GM19438 (cell line): ENCODE results near the gene DLGAP1.

Experiments used
- ATAC-seq: cut with Tn5 transposase; IDR thresholded peaks from one replicate; pipeline ENCODE4 v1.9.1; 2021; ENCODE audit warnings: low read depth; ENCODE audit not compliant: unreplicated experiment

The DLGAP1 gene

GRCh38 chr18:3799515-3799914, 655.6 kb downstream of the DLGAP1 start:
- ATAC-seq, result no peak

DNA sequence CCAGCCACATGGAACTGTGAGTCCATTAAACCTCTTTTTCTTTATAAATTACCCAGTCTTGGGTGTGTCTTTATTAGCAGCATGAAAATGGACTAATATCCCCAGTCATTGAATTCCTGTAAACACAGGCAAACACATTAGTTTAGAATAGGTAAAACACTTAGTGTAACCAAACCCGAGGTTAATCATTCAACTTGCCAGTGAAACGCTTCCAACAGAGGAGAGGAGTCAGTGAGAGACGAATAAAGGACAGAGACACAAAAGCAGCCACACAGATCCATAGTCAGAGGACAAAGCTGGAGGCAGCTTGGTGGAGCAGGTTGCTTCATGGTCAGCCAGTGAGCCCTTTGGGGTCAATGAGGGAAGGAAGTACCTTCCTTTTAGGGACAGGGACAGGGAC, 657.1 kb downstream of the DLGAP1 start:
- no peak for ATAC-seq

- no peak for ATAC-seq
Observed at GRCh38 chr18:3796434-3796833, 658.7 kb downstream of the DLGAP1 start.

- ATAC-seq, result no peak
Observed at GRCh38 chr18:3794537-3795348, 660.4 kb downstream of the DLGAP1 start.

- no peak for ATAC-seq
Observed at GRCh38 chr18:3793545-3793944, 661.6 kb downstream of the DLGAP1 start.

GRCh38 chr18:3793111-3793510, 662.0 kb downstream of the DLGAP1 start:
- no peak for ATAC-seq

GRCh38 chr18:3792711-3793110, 662.4 kb downstream of the DLGAP1 start:
- no peak for ATAC-seq

- no peak for ATAC-seq
Observed at GRCh38 chr18:3791238-3791637, 663.9 kb downstream of the DLGAP1 start.

GRCh38 chr18:3790703-3791102, 664.4 kb downstream of the DLGAP1 start:
- ATAC-seq, result no peak

DNA sequence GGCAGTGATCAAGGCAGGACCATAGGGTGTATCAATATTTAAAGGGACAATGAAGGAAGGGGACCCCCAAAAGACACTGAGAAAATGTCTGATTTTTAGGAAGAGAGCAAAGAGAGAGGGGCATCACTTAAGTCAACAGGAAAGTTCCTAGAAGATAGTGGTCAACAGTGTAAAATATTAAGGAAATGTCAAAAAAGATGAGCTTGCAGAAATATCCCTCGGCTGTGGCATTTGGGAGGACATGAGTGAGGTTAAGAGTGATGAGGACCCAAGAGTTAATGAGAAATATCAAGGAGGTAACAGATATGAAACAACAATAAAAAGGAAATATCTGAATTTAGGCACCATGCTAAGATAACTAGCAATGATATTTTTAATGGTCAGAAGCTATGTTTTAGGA, 665.6 kb downstream of the DLGAP1 start:
- no peak for ATAC-seq

GRCh38 chr18:3784949-3785348, 670.2 kb downstream of the DLGAP1 start:
- no peak for ATAC-seq

DNA sequence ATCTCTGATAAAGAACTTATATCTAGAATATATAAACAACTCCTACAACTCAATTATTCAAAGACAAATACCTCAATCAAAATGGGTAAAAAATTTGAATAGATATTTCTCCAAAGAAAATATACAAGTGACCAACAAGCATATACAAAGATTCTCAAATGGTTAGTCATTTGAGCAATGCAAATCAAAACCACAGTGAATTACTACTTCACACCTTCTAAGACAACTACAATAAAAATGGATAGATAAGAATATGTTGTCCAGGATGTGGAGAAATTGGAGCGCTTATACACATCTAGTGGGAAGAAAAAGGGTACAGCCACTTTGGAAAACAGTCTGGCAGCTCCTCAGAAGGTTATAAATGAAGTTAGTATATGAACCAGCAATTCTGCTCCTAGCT, 672.2 kb downstream of the DLGAP1 start:
- no peak for ATAC-seq

- ATAC-seq, result no peak
Observed at GRCh38 chr18:3777719-3778118, 677.4 kb downstream of the DLGAP1 start.

DNA sequence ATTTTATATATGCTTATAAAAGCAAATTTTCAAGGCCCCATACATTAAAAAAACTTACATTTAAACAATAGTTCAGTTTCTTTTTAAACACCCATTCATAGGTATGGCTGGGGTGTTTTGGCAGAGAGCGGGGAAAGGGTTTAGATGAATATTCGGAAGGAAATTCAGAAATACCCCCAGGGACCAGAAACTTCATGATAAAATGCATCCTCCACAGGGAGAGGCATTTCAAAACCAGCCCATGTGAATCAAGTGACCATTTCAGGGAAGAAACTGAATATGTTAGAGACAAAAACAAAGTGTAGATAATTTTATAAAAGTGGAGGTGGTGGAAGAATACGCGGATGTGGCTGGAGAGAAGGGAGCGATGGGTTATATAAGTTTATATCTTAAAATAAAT, 678.0 kb downstream of the DLGAP1 start:
- ATAC-seq, result no peak

DNA sequence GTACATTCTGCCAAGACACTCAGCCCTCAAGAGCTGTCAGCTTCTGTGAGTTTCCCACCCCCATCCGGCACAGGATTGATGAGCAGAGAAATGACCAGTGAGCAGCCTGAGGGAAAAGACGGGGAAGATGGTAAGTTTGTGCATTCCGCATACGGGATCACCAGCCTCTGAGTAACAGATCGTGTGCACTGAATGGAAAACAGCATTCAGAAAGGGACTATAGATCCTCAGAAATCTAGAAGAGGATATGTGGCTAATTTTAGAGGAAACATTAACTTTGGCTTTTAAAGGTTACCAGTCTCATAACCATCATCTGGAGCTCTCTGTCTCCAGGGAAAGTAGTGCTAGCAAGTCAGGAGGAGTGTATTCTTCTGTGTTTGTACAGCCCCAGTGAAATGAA, 679.1 kb downstream of the DLGAP1 start:
- ATAC-seq, result no peak

- ATAC-seq, result no peak
Observed at GRCh38 chr18:3773303-3773702, 681.8 kb downstream of the DLGAP1 start.

DNA sequence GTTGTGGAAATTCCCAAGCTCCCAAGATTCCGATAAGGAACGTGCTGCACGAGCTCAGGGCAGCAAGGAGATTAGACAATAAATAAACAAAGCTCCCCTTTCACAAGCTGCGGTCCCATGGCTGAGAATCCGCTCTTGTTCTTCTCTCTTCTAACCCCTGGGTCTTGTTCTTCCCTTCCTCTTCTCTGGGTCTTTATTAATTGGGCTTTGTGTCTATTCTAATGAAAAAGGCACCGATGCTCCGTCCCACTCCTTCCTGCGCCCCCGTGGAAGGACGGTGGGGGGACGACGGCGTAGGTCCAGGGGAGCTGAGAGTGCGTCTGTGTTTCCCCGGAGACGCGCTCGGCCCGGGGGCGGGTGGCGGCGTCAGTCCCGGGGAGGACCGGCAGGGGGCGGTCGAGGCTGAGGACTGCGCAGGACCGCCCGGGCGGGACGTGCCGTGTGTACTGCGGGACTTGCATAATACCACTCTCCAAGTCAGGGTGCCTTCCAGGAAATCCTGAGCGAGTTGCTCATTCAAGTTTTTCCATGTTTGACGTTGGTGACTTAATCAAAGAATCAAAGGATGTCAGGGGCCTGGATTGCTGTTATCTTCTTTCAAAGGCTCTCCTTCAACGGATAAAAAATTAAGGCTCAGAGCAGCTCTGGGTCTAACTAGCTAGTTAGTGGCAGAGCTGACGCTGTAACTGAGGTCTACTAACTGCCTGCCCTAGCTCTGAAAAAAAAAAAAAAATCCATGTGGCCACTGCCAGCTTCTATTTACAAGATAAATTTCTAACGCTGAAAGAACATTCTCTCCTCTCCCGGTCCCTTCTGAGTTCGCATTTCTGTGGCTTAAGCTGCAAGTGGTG, 683.8 kb downstream of the DLGAP1 start:
- ATAC-seq, result peak; percentile 98

GRCh38 chr18:3761266-3761665, 693.8 kb downstream of the DLGAP1 start:
- no peak for ATAC-seq

DNA sequence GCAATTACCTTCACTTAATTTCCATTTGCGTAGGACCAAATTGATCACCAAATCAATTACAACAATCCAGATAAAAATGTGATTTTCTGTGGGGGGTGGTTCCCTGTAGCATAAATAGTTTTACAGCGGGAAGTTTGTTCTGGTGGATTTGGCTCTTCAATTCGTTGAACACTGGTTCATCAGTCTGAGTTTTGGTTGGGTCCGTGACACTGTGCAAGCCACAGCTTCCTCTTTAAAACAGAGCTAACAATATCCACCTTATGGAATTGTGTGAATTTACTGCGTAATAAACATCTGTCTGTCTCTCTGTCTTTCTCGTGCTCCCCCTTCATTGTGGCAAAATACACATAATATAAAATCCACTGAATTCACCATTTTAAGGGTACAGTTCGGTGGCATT, 694.4 kb downstream of the DLGAP1 start:
- ATAC-seq, result no peak

GRCh38 chr18:3759099-3759498, 696.0 kb downstream of the DLGAP1 start:
- no peak for ATAC-seq

GRCh38 chr18:3758531-3758930, 696.6 kb downstream of the DLGAP1 start:
- ATAC-seq, result no peak

DNA sequence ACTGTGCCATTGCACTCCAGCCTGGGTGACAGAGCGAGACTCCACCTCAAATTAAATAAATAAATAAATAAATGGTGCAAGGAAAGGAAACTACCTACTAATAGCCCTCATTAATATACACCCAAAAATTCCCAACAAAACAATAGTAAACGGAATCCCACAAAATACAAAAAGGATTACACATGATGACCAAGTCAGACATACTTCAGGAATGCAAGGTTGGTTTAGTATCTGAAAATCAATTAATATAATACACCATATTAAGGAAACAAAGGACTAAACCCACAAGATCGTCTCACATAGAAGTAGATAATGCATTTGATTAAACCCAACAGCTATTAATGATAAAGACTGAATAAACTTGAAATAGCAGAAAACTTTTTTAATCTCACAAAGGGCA, 697.7 kb downstream of the DLGAP1 start:
- ATAC-seq, result no peak
